Hepatocyte (in vitro differentiated cells): ENCODE data around the gene MMD.

ENCODE experiments used
- EZH2 ChIP-seq: fragments of 200-600 bp; sonication (generic); IDR thresholded peaks from 2 replicates; pipeline ENCODE4 v1.6.1; 2016; ENCODE audit warnings: antibody characterized with exemption, mild to moderate bottlenecking, borderline replicate concordance
- TF ChIP-seq, protein P1 (sequence below): fragments of 200-600 bp; sonication (generic); IDR thresholded peaks from 2 replicates; pipeline ENCODE4 v1.5.1; 2016; ENCODE audit warnings: antibody characterized with exemption, mild to moderate bottlenecking; ENCODE audit not compliant: poor library complexity

DNA sequence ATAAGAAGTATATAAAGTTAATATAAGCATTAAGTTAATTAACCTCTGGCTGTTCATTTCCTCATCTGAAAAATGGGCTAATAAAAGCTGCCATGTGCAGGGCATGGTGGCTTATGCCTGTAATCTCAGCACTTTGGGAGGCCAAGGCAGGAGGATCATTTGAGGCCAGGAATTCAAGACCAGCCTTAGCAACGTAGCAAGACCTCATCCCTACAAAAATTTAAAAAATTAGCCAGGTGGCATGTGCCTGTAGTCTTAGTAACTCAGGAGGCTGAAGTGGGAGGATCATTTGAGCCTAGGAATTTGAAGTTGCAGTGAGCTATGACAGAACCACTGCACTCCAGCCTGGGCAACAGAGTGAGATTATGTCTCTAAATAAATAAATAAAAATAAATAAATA lies 40.6 kb upstream of the MMD start:
- TF ChIP-seq EZH2, result no peak
- TF ChIP-seq, protein P1, sequence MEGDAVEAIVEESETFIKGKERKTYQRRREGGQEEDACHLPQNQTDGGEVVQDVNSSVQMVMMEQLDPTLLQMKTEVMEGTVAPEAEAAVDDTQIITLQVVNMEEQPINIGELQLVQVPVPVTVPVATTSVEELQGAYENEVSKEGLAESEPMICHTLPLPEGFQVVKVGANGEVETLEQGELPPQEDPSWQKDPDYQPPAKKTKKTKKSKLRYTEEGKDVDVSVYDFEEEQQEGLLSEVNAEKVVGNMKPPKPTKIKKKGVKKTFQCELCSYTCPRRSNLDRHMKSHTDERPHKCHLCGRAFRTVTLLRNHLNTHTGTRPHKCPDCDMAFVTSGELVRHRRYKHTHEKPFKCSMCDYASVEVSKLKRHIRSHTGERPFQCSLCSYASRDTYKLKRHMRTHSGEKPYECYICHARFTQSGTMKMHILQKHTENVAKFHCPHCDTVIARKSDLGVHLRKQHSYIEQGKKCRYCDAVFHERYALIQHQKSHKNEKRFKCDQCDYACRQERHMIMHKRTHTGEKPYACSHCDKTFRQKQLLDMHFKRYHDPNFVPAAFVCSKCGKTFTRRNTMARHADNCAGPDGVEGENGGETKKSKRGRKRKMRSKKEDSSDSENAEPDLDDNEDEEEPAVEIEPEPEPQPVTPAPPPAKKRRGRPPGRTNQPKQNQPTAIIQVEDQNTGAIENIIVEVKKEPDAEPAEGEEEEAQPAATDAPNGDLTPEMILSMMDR, result no peak
